Large intestine (tissue), 3 donors: ENCODE data around the gene CFAP299. TPM values are rescaled to one million over a fixed set of nuclear protein-coding genes. Genes with fewer than 3 reads are reported as not detected.
"Not testable (repeated sequence)": the region's sequence is repeated elsewhere in the genome, so short reads cannot be mapped to it uniquely, and the experiment has no call there.

Experiments
- DNase-seq, 2 donors: peaks; one replicate each; pipeline versions ENCODE4 v3.0.0 to v3.0.0-alpha.2; 2013
- H3K27ac ChIP-seq: one replicate; pipeline ENCODE4 v1.5.1; 2013; ENCODE audit warnings: low read length
- H3K27me3 ChIP-seq: 2 replicates; pipeline ENCODE4 v1.6.1; 2013; ENCODE audit warnings: low read length; ENCODE audit not compliant: control insufficient read depth, insufficient read depth
- H3K36me3 ChIP-seq: 2 replicates; pipeline ENCODE4 v1.6.1; 2013; ENCODE audit warnings: low read length; ENCODE audit not compliant: control insufficient read depth, insufficient read depth
- H3K4me1 ChIP-seq: one replicate; pipeline ENCODE4 v1.6.1; 2013; ENCODE audit warnings: low read length; ENCODE audit not compliant: control insufficient read depth, insufficient read depth
- H3K4me3 ChIP-seq: one replicate; pipeline ENCODE4 v1.5.1; 2013; ENCODE audit warnings: low read length
- H3K9me3 ChIP-seq: one replicate; pipeline ENCODE4 v1.6.1; 2013; ENCODE audit warnings: mild to moderate bottlenecking, low read depth, low read length, moderate library complexity; ENCODE audit not compliant: control insufficient read depth
- WGBS: methylation state at CpG from one replicate; pipeline ENCODE4 v1.1.5; 2013; ENCODE audit warnings: low lambda C conversion rate; ENCODE audit not compliant: insufficient coverage; 5-methylcytosine and 5-hydroxymethylcytosine counted together
- polyA plus RNA-seq: library from polyadenylated mRNA; unstranded; fragments of 120-200 nt; gene quantifications from one replicate; pipeline ENCODE4 v1.2.1, GENCODE V29; 2013

CFAP299 gene
- polyA plus RNA-seq, 1 donor, result 0.16 TPM

DNA sequence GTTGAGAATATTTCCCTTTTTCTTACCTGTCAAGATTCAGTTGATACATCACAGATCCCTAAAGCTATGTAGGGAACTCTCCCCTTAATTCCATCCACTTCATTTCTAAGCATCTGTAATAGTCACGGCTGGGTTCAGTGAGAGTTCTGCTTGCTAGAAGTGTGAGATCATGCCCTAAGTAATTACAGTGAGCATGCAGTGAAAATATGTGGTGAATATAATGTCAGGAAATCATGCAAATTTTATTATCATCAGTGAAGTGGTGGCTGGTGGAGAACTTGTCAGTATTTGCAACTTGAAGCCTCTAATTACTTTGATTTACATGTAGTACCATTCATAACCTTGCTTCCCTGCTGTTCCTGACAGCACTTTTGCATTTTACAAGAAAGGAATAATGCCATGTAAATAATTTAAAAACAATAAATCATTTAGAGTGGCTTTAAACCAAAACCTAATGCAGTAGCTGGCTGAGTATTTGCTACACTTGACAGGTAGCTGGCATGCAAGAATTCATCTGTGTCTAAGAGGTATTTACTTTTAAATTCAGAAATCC lies 28.3 kb upstream of the CFAP299 start:
- Histone ChIP-seq H3K27me3 (peaks cover 8% of the 10 kb centered on the region), H3K9me3 (peaks cover 7% of the 10 kb centered on the region), H3K4me3 (no peak overlapping the region), H3K27ac (no peak overlapping the region), H3K4me1 (no peaks in the 10 kb centered on the region), H3K36me3 (no peaks in the 10 kb centered on the region)
- peak in 1 of 2 donors; percentile 2 for DNase-seq
- WGBS, result no CpG with 5 or more reads among the region's 1 CpG

- Histone ChIP-seq H3K27me3 (peaks cover 8% of the 10 kb centered on the region), H3K9me3 (peaks cover 2% of the 10 kb centered on the region), H3K4me1 (no peaks in the 10 kb centered on the region), H3K36me3 (no peaks in the 10 kb centered on the region), H3K4me3 (no peak overlapping the region), H3K27ac (no peak overlapping the region)
- WGBS, result no CpG with 5 or more reads among the region's 10 CpGs
- DNase-seq, result no peak
Measured at GRCh38 chr4:80307774-80308465, 27.6 kb upstream of the CFAP299 start.

DNA sequence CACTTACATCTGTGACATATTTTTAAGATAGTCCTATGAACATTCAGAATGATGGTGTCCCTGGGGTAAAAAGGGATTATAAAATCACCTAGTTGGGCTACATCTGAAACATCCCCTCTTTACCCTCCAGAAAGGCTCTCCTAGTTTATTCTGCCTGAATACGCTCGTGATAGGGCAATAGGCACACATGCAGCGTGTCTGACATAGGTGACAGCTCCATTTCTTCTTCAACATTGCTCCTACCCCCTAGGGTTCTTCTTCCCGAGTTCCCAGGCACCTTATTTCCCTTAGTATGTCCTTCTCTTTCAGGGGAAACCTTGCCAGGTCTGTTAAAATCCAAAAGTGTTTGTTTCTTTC lies 27.1 kb upstream of the CFAP299 start:
- Histone ChIP-seq H3K36me3 (no peaks in the 10 kb centered on the region), H3K9me3 (no peaks in the 10 kb centered on the region), H3K4me3 (no peak overlapping the region), H3K27ac (no peak overlapping the region), H3K4me1 (no peaks in the 10 kb centered on the region), H3K27me3 (peaks cover 8% of the 10 kb centered on the region)
- WGBS, result 17% methylated on average over 1 of the region's 4 CpGs
- no peak for DNase-seq

DNA sequence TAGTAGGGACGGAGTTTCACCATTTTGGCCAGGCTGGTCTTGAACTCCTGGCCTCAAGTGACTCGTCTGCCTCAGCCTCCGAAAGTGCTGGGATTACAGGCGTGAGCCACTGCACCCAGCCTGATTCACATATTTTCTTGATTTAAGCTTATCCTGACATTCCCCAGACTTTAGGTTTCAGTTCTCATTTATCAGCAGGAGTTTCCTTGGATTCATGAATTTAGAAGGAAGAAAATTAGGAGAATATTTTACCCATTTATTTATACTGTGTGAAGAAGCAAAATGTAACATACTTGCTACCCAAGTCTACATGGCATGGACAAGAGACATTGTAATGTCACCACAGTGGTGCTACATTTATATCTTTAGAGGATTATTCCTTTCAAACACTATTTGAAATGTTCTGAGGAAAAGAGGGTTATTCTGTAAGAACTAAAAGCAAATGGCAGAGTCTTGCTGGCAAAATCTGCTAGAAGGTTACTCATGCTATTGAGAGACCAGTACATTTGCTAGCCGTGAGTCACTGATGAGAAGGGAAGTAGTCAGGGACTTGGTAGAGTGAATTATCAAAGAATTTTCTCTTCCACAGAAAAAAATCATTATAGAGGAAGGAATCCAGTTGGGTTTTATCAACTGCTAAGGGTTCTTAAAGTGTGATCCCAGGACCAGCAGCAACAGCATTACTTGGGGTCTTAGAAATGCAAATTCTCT lies 26.1 kb upstream of the CFAP299 start:
- Histone ChIP-seq H3K27me3 (peaks cover 8% of the 10 kb centered on the region), H3K9me3 (no peaks in the 10 kb centered on the region), H3K36me3 (no peaks in the 10 kb centered on the region), H3K4me1 (no peaks in the 10 kb centered on the region), H3K4me3 (no peak overlapping the region), H3K27ac (no peak overlapping the region)
- DNase-seq, result no peak
- WGBS, result 76% methylated on average over 3 of the region's 5 CpGs

DNA sequence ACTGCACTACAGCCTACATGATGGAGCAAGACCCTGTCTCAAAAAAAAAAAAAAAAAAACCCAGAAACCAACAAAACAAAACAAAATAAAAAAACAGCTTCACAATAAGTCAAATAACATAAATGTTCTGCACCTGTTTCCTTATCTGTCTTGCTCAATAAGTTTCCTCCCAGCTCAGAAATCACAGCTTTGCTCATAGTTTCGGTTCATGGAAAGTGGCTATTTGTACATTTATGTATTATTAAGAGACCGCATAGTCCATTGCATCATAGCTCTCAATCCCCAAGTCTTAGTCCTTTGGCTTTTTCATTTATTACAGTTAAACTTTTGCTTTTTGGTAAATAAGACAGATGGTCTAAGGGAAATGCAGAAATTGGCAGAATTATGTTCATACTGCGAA lies 24.4 kb upstream of the CFAP299 start:
- H3K27me3 ChIP-seq, result peaks cover 8% of the 10 kb centered on the region
- no peaks in the 10 kb centered on the region for H3K9me3 ChIP-seq
- DNase-seq, result no peak
- no peaks in the 10 kb centered on the region for H3K4me1 ChIP-seq
- no peaks in the 10 kb centered on the region for H3K36me3 ChIP-seq
- no peak overlapping the region for H3K4me3 ChIP-seq
- WGBS, result 100% methylated on average over 1 of the region's 3 CpGs
- no peak overlapping the region for H3K27ac ChIP-seq

DNA sequence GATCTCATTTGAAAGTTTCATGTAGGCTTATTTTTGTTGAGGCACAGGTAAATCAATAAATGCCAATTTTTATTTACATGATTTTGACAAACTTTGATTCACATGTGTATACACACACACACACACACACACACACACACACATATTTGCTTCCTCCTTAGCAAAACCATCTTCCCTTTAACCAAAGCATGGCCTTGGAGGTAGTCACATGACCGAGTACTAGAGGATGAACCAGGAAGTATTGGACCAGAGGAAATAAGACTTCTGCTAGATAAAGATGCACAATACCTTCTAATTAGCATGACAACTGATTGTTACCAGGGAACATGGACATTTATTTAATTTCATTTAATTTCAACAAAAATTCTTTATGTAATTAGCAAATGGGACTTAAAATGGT lies 23.4 kb upstream of the CFAP299 start:
- Histone ChIP-seq H3K27ac (no peak overlapping the region), H3K36me3 (no peaks in the 10 kb centered on the region), H3K9me3 (no peaks in the 10 kb centered on the region), H3K4me3 (no peak overlapping the region), H3K27me3 (peaks cover 8% of the 10 kb centered on the region), H3K4me1 (no peaks in the 10 kb centered on the region)
- DNase-seq, result no peak
- no CpG with 5 or more reads among the region's 1 CpG for WGBS

DNA sequence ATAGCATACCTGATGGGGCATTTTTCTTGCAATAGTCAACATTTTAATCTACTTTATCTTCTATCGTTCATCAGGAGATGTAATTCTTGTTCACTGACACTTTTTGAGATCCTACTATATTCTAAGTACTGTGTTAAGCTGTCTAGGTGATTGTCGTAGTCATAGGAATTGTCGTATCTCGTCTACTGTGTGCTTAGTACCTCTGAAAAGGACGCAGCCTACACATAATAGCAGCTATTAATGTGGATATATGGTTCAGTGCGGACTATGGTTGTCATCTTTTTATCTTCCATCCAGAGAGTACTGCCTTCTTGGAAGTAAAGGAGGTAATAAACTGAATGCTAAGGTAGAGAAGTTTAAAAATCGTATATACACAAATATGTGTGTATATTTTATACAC lies 21.9 kb upstream of the CFAP299 start:
- no peak for DNase-seq
- Histone ChIP-seq H3K9me3 (no peaks in the 10 kb centered on the region), H3K36me3 (no peaks in the 10 kb centered on the region), H3K4me3 (no peak overlapping the region), H3K27me3 (peaks cover 3% of the 10 kb centered on the region), H3K4me1 (no peaks in the 10 kb centered on the region), H3K27ac (no peak overlapping the region)
- WGBS, result 86% methylated on average over 3 of the region's 7 CpGs

DNA sequence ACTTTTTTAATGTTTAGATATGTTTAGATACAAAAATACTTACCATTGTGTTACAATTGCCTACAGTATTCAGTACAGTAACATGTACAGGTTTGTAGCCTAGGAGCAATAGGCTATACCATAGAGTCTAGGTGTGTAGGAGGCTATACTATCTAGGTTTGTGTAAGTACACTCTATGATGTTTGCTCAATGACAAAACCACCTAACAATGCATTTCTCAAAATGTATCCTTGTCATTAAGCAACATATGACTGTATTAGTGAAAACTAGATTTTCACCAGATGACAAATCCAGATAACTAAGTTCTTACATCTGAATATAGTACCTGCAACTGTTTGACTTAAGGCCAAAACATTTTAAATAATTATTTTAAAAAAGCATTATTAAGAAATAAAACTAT lies 19.7 kb upstream of the CFAP299 start:
- not testable (repeated sequence) for H3K27ac ChIP-seq, H3K9me3 ChIP-seq, H3K4me1 ChIP-seq, DNase-seq, H3K27me3 ChIP-seq, H3K4me3 ChIP-seq, H3K36me3 ChIP-seq

GRCh38 chr4:80321341-80321740 lies 14.2 kb upstream of the CFAP299 start:
- Histone ChIP-seq H3K4me1 (no peaks in the 10 kb centered on the region), H3K4me3 (no peak overlapping the region), H3K27me3 (peaks cover 4% of the 10 kb centered on the region), H3K27ac (no peak overlapping the region), H3K9me3 (no peaks in the 10 kb centered on the region), H3K36me3 (no peaks in the 10 kb centered on the region)
- DNase-seq, result no peak
- WGBS, result no CpG with 5 or more reads among the region's 8 CpGs

GRCh38 chr4:80321776-80322175 lies 13.8 kb upstream of the CFAP299 start:
- Histone ChIP-seq H3K27me3 (peaks cover 4% of the 10 kb centered on the region), H3K9me3 (no peaks in the 10 kb centered on the region), H3K27ac (no peak overlapping the region), H3K36me3 (no peaks in the 10 kb centered on the region), H3K4me1 (no peaks in the 10 kb centered on the region), H3K4me3 (no peak overlapping the region)
- WGBS, result no CpG with 5 or more reads among the region's 4 CpGs
- no peak for DNase-seq

DNA sequence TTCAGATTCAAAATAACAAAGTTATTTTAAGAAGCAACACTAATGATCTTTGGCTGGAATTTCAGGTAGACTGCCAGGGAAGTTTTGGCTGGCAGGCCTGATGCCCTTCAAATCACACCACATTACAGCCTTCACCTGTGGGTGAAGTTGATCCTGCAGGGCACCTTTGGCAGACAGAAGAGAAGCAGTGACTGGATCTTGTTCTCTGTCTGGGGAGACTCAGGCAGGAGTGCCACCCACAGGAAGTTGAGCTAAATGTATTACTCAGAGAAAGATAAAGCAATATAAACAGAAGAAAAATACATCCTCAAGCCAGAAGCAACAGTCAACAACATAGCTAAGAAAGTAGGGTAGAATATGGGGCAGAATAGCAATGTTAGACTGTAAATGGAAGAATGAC lies 12.8 kb upstream of the CFAP299 start:
- no peaks in the 10 kb centered on the region for H3K9me3 ChIP-seq
- DNase-seq, result no peak
- no peaks in the 10 kb centered on the region for H3K36me3 ChIP-seq
- H3K4me3 ChIP-seq, result no peak overlapping the region
- H3K27me3 ChIP-seq, result peaks cover 4% of the 10 kb centered on the region
- no peaks in the 10 kb centered on the region for H3K4me1 ChIP-seq
- no peak overlapping the region for H3K27ac ChIP-seq
